Activated CD8-positive, alpha-beta T cell treated with anti-CD3 and anti-CD28 coated beads for 36 hours (primary cell): Measurements from ENCODE around the gene SASH1. TPM values are rescaled to one million over a fixed set of nuclear protein-coding genes. Genes with fewer than 3 reads are reported as not detected.
"Not testable (repeated sequence)": the region's sequence is repeated elsewhere in the genome, so short reads cannot be mapped to it uniquely, and the experiment has no call there.

Experiments used
- ATAC-seq: fragments of 200-7000 bp; cut with Tn5 transposase; one replicate; pipeline ENCODE4 v1.10.0; 2021; ENCODE audit warnings: mild to moderate bottlenecking, moderate library complexity
- CTCF ChIA-PET: fragments of 350-600 bp; sonication (Branson Sonifier 250); formaldehyde crosslinking; loops from one replicate; lab custom pipeline; 2021; ENCODE audit warnings: antibody characterized with exemption; lab: Charles Lee
- POLR2A ChIA-PET: fragments of 350-600 bp; sonication (Branson Sonifier 250); formaldehyde crosslinking; loops from one replicate; lab custom pipeline; 2021; ENCODE audit warnings: antibody characterized with exemption; lab: Charles Lee
- DNase-seq: peaks from one replicate; pipeline ENCODE4 v3.0.0-alpha.2; 2020
- H3K27ac Mint-ChIP-seq: one replicate; pipeline ENCODE4 v1.8.0; 2021; ENCODE audit warnings: mild to moderate bottlenecking, mixed read lengths
- H3K27me3 Mint-ChIP-seq: one replicate; pipeline ENCODE4 v1.8.0; 2021; ENCODE audit warnings: mixed read lengths
- H3K36me3 Mint-ChIP-seq: one replicate; pipeline ENCODE4 v1.8.0; 2021; ENCODE audit warnings: low read depth, mixed read lengths
- H3K4me1 Mint-ChIP-seq: one replicate; pipeline ENCODE4 v1.8.0; 2021; ENCODE audit warnings: low read depth, mixed read lengths
- H3K4me3 Mint-ChIP-seq: one replicate; pipeline ENCODE4 v1.8.0; 2021; ENCODE audit warnings: mild to moderate bottlenecking, moderate library complexity, mixed read lengths
- H3K9me3 Mint-ChIP-seq: one replicate; pipeline ENCODE4 v1.8.0; 2021; ENCODE audit warnings: mixed read lengths
- intact Hi-C: fragments of 100-400 bp; cut with micrococcal nuclease; formaldehyde crosslinking; loops from one replicate; pipeline ENCODE4 v1.10.0; 2022
- total RNA-seq, 2 experiments: library from RNA; stranded (reverse); gene quantifications; one replicate each; pipeline ENCODE4 v1.2.3, GENCODE V29; 2021
- TF ChIP-seq, protein P1 (sequence below): fragments of 200-600 bp; IDR thresholded peaks from one replicate; pipeline ENCODE4 v1.8.0; 2022; ENCODE audit warnings: antibody characterized with exemption, mild to moderate bottlenecking

SASH1 gene
- total RNA-seq, 2 experiments from 2014 or later: 0.04 to 0.05 TPM

DNA sequence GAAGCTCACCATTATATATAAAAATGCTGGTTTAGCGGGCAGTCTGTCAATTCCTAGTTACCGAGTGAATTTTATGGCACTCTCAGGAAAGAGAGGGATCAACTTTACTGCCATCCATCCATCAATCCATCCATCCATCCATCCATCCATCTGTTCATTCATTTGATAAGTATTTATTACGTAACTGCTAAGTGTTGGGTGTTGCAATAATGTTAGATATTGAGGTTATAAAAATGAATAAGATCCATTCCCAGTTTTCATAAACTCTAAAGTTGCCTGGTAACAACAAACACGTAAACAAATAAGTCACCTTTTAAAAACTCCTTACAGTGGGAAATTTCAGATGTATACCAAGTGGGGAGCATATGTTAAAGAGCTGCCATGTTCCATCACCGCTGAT, 36.8 kb downstream of the SASH1 start:
- DNase-seq: no peak
- no peak overlapping the region for H3K27ac Mint-ChIP-seq
- ChIA-PET POLR2A (no interaction called here), CTCF (interaction anchor here (1.1 kb wide), 1 partner anchor 10 kb away, joined by 3 read pairs; no protein-coding TSS in a partner anchor)
- peaks cover 3% of the 10 kb centered on the region for H3K9me3 Mint-ChIP-seq
- TF ChIP-seq, protein P1, sequence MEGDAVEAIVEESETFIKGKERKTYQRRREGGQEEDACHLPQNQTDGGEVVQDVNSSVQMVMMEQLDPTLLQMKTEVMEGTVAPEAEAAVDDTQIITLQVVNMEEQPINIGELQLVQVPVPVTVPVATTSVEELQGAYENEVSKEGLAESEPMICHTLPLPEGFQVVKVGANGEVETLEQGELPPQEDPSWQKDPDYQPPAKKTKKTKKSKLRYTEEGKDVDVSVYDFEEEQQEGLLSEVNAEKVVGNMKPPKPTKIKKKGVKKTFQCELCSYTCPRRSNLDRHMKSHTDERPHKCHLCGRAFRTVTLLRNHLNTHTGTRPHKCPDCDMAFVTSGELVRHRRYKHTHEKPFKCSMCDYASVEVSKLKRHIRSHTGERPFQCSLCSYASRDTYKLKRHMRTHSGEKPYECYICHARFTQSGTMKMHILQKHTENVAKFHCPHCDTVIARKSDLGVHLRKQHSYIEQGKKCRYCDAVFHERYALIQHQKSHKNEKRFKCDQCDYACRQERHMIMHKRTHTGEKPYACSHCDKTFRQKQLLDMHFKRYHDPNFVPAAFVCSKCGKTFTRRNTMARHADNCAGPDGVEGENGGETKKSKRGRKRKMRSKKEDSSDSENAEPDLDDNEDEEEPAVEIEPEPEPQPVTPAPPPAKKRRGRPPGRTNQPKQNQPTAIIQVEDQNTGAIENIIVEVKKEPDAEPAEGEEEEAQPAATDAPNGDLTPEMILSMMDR: no peak
- no peak for ATAC-seq
- peaks cover 3% of the 10 kb centered on the region for H3K27me3 Mint-ChIP-seq
- no peaks in the 10 kb centered on the region for H3K36me3 Mint-ChIP-seq
- intact Hi-C loops: no loop called here
- H3K4me1 Mint-ChIP-seq: no peaks in the 10 kb centered on the region
- no peak overlapping the region for H3K4me3 Mint-ChIP-seq

DNA sequence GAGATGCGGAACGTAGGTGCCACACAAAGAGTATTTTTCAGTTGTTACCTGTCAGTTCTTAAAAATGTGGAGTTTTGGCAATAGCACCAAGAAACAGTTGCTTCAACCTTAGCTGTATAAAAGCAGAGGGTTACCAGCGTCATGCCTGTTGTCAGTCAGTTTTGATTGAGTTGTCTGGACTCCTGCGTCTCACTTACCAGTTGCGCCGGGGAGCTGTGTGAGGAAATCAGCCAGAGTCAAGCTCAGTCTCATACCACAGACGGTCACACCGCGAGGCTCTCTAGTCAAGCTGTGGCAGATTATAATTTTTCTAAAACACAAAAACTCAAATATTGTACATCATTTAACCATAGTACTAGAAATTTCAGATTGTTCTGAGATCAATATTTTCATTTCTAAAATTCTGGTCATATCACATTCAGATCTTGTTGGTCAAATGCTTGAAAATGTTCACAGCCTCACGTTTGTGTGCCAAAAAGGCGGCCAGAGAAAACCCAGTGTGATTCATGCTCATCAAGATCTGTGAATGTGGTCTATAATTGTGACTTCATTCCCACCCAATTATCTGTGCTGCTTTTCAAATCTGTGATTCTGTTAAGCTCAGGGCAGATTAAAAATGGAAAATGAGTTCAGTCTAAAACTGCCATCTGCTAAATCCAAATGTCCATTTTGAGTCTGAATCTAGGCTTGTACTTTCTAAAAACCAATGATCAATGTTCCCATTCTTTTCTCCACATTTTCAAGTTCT, 37.5 kb downstream of the SASH1 start:
- Mint-ChIP-seq H3K4me1 (no peaks in the 10 kb centered on the region), H3K36me3 (no peaks in the 10 kb centered on the region), H3K27me3 (peaks cover 3% of the 10 kb centered on the region), H3K27ac (no peak overlapping the region), H3K9me3 (peaks cover 3% of the 10 kb centered on the region), H3K4me3 (no peak overlapping the region)
- no peak for DNase-seq
- ChIA-PET POLR2A (no interaction called here), CTCF (interaction anchor here (1.1 kb wide), 1 partner anchor 10 kb away, joined by 3 read pairs; no protein-coding TSS in a partner anchor)
- intact Hi-C loops: no loop called here
- ATAC-seq: no peak
- TF ChIP-seq, protein P1: no peak

DNA sequence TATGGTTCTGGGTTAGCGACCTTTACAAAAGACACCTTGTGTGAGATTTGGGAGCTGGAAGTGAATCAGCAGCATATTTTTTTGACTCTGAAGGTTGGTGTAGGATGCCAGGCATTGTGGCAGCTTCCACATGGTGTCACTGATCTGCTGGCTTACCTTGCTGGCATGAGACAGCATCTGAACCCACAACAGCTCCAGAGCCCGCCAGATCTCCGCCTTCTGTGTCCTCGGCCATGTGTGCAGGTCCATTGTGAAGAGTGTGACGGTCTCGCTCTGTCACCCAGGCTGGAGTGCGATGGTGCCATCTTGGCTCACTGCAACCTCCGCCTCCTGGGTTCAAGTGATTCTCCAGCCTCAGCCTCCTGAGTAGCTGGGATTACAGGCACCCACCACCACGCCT, 39.4 kb downstream of the SASH1 start:
- POLR2A ChIA-PET, H3K4me3 Mint-ChIP-seq, ATAC-seq, H3K4me1 Mint-ChIP-seq, DNase-seq, CTCF ChIA-PET, H3K9me3 Mint-ChIP-seq, H3K36me3 Mint-ChIP-seq, H3K27me3 Mint-ChIP-seq, intact Hi-C loops, H3K27ac Mint-ChIP-seq: not testable (repeated sequence)

DNA sequence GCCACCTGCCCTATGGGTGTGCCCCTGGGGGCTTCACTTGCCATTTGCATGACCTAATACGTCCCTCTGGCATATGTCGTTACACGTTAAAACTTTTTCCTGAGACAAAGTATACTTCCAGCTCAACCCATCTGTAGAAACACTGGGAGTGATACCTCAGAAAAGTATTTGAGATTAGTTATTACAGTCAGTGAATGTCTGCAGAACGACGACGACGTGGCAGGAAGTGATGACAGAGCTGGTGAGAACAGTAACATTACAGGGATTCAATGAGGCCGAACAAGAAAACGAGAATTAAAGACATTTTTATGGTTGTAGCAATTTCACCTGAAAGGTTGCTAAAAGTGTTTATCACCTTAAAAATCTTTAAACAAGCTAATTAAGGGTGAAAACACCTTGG, 40.2 kb downstream of the SASH1 start:
- peaks cover 3% of the 10 kb centered on the region for H3K27me3 Mint-ChIP-seq
- no peak overlapping the region for H3K4me3 Mint-ChIP-seq
- POLR2A ChIA-PET: no interaction called here
- CTCF ChIA-PET: no interaction called here
- no peaks in the 10 kb centered on the region for H3K36me3 Mint-ChIP-seq
- DNase-seq (no peak), ATAC-seq (no peak)
- TF ChIP-seq, protein P1: no peak
- H3K27ac Mint-ChIP-seq: no peak overlapping the region
- no peaks in the 10 kb centered on the region for H3K4me1 Mint-ChIP-seq
- H3K9me3 Mint-ChIP-seq: no peaks in the 10 kb centered on the region
- intact Hi-C loops: no loop called here

DNA sequence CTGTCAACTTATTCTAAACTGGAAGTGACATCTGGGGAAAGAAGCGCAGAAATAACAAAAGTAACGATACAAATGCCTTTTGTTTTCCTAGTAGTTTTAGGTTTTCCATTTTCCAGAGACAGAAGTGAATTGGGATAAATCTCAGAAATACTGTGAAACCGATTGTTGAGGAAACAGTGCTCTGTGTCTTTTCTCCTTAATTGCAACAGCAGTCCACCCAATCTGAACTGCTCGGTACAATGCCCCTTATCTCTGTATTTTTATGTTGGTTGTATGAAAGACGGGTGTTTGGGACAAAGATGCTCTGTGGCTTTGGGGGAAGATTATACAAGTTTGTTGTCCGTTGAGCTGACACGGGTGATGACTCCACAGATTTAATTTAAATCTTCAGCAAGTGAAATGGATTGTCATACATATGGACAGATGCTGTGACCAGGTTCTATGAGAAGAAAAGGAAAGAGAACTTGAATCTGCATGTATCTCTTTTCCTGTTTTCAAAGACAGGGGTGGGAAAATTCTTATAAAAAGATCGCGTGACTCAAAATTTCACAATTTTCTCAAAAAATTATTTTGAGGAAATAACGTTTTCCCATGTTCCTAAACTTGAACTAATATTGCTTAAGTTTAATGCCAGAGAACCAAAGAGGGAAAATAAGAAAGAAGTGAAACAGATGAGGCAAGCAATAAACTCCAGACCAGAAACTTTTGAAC, 41.2 kb downstream of the SASH1 start:
- intact Hi-C loops: no loop called here
- Mint-ChIP-seq H3K36me3 (no peaks in the 10 kb centered on the region), H3K27ac (no peak overlapping the region), H3K27me3 (peaks cover 3% of the 10 kb centered on the region), H3K4me1 (no peaks in the 10 kb centered on the region), H3K9me3 (no peaks in the 10 kb centered on the region), H3K4me3 (no peak overlapping the region)
- ChIA-PET CTCF (no interaction called here), POLR2A (no interaction called here)
- no peak for DNase-seq
- ATAC-seq: no peak
- TF ChIP-seq, protein P1: no peak
